Pancreas (tissue), 10 donors: Measurements from ENCODE around the gene LARP4B. TPM values are rescaled to one million over a fixed set of nuclear protein-coding genes. Genes with fewer than 3 reads are reported as not detected.

ENCODE experiments used
- ATAC-seq, 4 donors: fragments of 200-7000 bp; cut with Tn5 transposase; one replicate each; pipeline versions ENCODE4 v1.8.0 to v1.9.1; 2020; ENCODE audit warnings: mild to moderate bottlenecking in 4 of 4, moderate library complexity in 4 of 4
- DNase-seq, 6 donors: peaks; one replicate each; pipeline ENCODE4 v3.0.0-alpha.2; 2020
- FAIRE-seq: peaks from 2 replicates; lab custom pipeline; 2012; peaks lifted over from hg19 to GRCh38; lab: Jason Lieb, UNC
- H3K27ac ChIP-seq, 4 donors: fragments of 200-600 bp; sonication (generic); 1 replicate in 3 of 4; 2 replicates in 1 of 4; pipeline versions ENCODE4 v1.5.0 to v1.8.0; 2020
- H3K27me3 ChIP-seq, 4 donors: fragments of 200-600 bp; one replicate each; pipeline ENCODE4 v1.8.0; 2021
- H3K36me3 ChIP-seq, 3 donors: fragments of 200-600 bp; sonication (generic) in 1 of 3; one replicate each; pipeline versions ENCODE4 v1.5.0 to v1.8.0; 2020 to 2021
- H3K4me1 ChIP-seq, 3 donors: fragments of 200-600 bp; one replicate each; pipeline ENCODE4 v1.8.0; 2021
- H3K4me3 ChIP-seq, 4 donors: fragments of 200-600 bp; sonication (generic) in 2 of 4; one replicate each; pipeline versions ENCODE4 v1.5.0 to v1.8.0; 2020 to 2021
- H3K9me3 ChIP-seq, 4 donors: fragments of 200-600 bp; one replicate each; pipeline ENCODE4 v1.8.0; 2021
- WGBS, 2 donors: extraction: QIAGEN DNeasy Blood & Tissue Kit; methylation state at CpG; one replicate each; pipeline ENCODE4 v1.1.7; 2013; 5-methylcytosine and 5-hydroxymethylcytosine counted together
- intact Hi-C, 3 donors: fragments of 100-400 bp; cut with DNase I; formaldehyde crosslinking; loops; one replicate each; pipeline versions ENCODE4 v1.11.1 to v1.14.2; 2022
- polyA plus RNA-seq, 2 donors: library from polyadenylated mRNA; stranded (reverse); fragments of 200-250 nt; gene quantifications; one replicate each; pipeline ENCODE4 v1.2.3, GENCODE V29; 2013
- total RNA-seq, 6 donors: library from RNA; stranded (reverse); fragmentation: NEBNext Ultra II Directional in 4 of 6; extraction: Animal tissue kit (Norgen Biotek cat#: 25700) in 4 of 6; gene quantifications; one replicate each; pipeline versions ENCODE4 v1.2.1 to v1.2.4, GENCODE V29; 2021 to 2023
- TF ChIP-seq, protein P1 (sequence below), 4 donors: fragments of 200-600 bp; sonication (generic) in 3 of 4; IDR thresholded peaks; one replicate each; pipeline versions ENCODE4 v1.5.0 to v1.8.0; 2021; ENCODE audit warnings: antibody characterized with exemption in 4 of 4
- donor health status: healthy with polysubstance abuse.
- donor health status: DM: no; HTN: no; CAD: no; lungs with moderate emphysema.
- donor health status: DM: no; HTN: no; CAD: no.
- donor health status: control.
- donor health status: control.
- donor health status: Bipolar disorder and iron deficiency.
- donor health status: DM: yes; HTN: yes; CAD: no.
- donor health status: DM: no; HTN: no; CAD: no.
- donor health status: DM: no; HTN: no; CAD: no.
- donor health status: DM: yes; HTN: yes; CAD: no.

Gene LARP4B
- total and polyA plus RNA-seq, 8 donors = 10.1 to 53.3 (median 32.2) TPM

- no peaks in the 10 kb centered on the region for H3K27me3 ChIP-seq
- H3K9me3 ChIP-seq = no peaks in the 10 kb centered on the region
- peaks cover 7 to 11% (median 8%) of the 10 kb centered on the region in 3 donors for H3K4me1 ChIP-seq
- intact Hi-C loops = no loop called here
- no peak for FAIRE-seq
- WGBS, 2 donors = 6 to 7% methylated on average over 14 of the region's 14 CpGs
- no peaks in the 10 kb centered on the region for H3K36me3 ChIP-seq
- peak; percentile 83 to 89 (median 87) for ATAC-seq
- H3K27ac ChIP-seq = peak overlapping the region; percentile 6 to 77 (median 54)
- H3K4me3 ChIP-seq = peak overlapping the region in 1 of 4 donors; percentile 19
- TF ChIP-seq, protein P1, sequence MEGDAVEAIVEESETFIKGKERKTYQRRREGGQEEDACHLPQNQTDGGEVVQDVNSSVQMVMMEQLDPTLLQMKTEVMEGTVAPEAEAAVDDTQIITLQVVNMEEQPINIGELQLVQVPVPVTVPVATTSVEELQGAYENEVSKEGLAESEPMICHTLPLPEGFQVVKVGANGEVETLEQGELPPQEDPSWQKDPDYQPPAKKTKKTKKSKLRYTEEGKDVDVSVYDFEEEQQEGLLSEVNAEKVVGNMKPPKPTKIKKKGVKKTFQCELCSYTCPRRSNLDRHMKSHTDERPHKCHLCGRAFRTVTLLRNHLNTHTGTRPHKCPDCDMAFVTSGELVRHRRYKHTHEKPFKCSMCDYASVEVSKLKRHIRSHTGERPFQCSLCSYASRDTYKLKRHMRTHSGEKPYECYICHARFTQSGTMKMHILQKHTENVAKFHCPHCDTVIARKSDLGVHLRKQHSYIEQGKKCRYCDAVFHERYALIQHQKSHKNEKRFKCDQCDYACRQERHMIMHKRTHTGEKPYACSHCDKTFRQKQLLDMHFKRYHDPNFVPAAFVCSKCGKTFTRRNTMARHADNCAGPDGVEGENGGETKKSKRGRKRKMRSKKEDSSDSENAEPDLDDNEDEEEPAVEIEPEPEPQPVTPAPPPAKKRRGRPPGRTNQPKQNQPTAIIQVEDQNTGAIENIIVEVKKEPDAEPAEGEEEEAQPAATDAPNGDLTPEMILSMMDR (IDR thresholded peaks at IDR 0.05) = no peak
- peak in 3 of 6 donors; percentile 36 to 44 (median 37) for DNase-seq
These were observed 39.0 kb upstream of the LARP4B start for GRCh38 chr10:970311-971149.

GRCh38 chr10:969473-970150, 38.1 kb upstream of the LARP4B start:
- no peaks in the 10 kb centered on the region for H3K27me3 ChIP-seq
- peaks cover 7 to 11% (median 8%) of the 10 kb centered on the region in 3 donors for H3K4me1 ChIP-seq
- H3K27ac ChIP-seq = peak overlapping the region in 1 of 4 donors; percentile 77
- no peak overlapping the region for H3K4me3 ChIP-seq
- TF ChIP-seq, protein P1 (IDR thresholded peaks at IDR 0.05) = no peak
- H3K36me3 ChIP-seq = no peaks in the 10 kb centered on the region
- 68 to 69% methylated on average over 15 of the region's 15 CpGs for WGBS, 2 donors
- FAIRE-seq = no peak
- peak in 3 of 4 donors; percentile 1 to 4 (median 3) for ATAC-seq
- no peaks in the 10 kb centered on the region for H3K9me3 ChIP-seq
- DNase-seq = no peak
- intact Hi-C loops = no loop called here

GRCh38 chr10:968546-969199, 37.2 kb upstream of the LARP4B start:
- H3K9me3 ChIP-seq = no peaks in the 10 kb centered on the region
- H3K27ac ChIP-seq = no peak overlapping the region
- H3K27me3 ChIP-seq = no peaks in the 10 kb centered on the region
- H3K36me3 ChIP-seq = no peaks in the 10 kb centered on the region
- 85 to 87% methylated on average over 17 of the region's 17 CpGs for WGBS, 2 donors
- TF ChIP-seq, protein P1 (IDR thresholded peaks at IDR 0.05) = no peak
- ATAC-seq (no peak), DNase-seq (no peak), FAIRE-seq (no peak)
- peaks cover 7 to 11% (median 8%) of the 10 kb centered on the region in 3 donors for H3K4me1 ChIP-seq
- intact Hi-C loops = no loop called here
- H3K4me3 ChIP-seq = no peak overlapping the region

- no peaks in the 10 kb centered on the region for H3K36me3 ChIP-seq
- H3K4me1 ChIP-seq = peaks cover 7 to 11% (median 8%) of the 10 kb centered on the region in 3 donors
- no peak overlapping the region for H3K4me3 ChIP-seq
- FAIRE-seq (no peak), ATAC-seq (no peak), DNase-seq (no peak)
- no peaks in the 10 kb centered on the region for H3K27me3 ChIP-seq
- TF ChIP-seq, protein P1 (IDR thresholded peaks at IDR 0.05) = no peak
- intact Hi-C loops = no loop called here
- no peaks in the 10 kb centered on the region for H3K9me3 ChIP-seq
- WGBS, 2 donors = 85 to 90% methylated on average over 20 of the region's 20 CpGs
- H3K27ac ChIP-seq = no peak overlapping the region
These were observed 35.1 kb upstream of the LARP4B start for GRCh38 chr10:966466-967235.
